MCF 10A (cell line): ENCODE data around the gene ARHGAP15. TPM values are rescaled to one million over a fixed set of nuclear protein-coding genes. Genes with fewer than 3 reads are reported as not detected.
A peak's percentile ranks its signal among the peaks of the same experiment; 100 is the strongest.

ENCODE experiments used
- BruUV-seq: library from RNA; stranded (reverse); fragments of 400-500 nt; replicated peaks from 2 replicates; lab custom pipeline; 2021; lab: Mats Ljungman, UMichigan
- CTCF ChIA-PET: fragments of 300-600 bp; sonication (Branson Sonifier 250); formaldehyde crosslinking; extraction: SDS; loops from one replicate; lab custom pipeline; 2021; ENCODE audit warnings: antibody characterized with exemption, inconsistent platforms; lab: Yijun Ruan, JAX
- POLR2A ChIA-PET: fragments of 300-600, 350-650 bp; sonication (Branson Sonifier 250); formaldehyde crosslinking; extraction: SDS; loops from one replicate; lab custom pipeline; 2020; ENCODE audit warnings: antibody characterized with exemption, inconsistent platforms; lab: Yijun Ruan, JAX
- DNase-seq: peaks from one replicate; pipeline ENCODE4 v3.0.0-alpha.2; 2018; ENCODE audit not compliant: unreplicated experiment
- H3K27ac Mint-ChIP-seq: one replicate; pipeline ENCODE4 v1.8.0; 2022; ENCODE audit warnings: mild to moderate bottlenecking, low read depth, mixed read lengths; ENCODE audit not compliant: unreplicated experiment
- H3K27me3 Mint-ChIP-seq: one replicate; pipeline ENCODE4 v1.8.0; 2022; ENCODE audit warnings: mixed read lengths; ENCODE audit not compliant: insufficient read depth, unreplicated experiment
- H3K36me3 Mint-ChIP-seq: one replicate; pipeline ENCODE4 v1.8.0; 2022; ENCODE audit warnings: mild to moderate bottlenecking, moderate library complexity, mixed read lengths; ENCODE audit not compliant: insufficient read depth, unreplicated experiment
- H3K4me1 Mint-ChIP-seq: one replicate; pipeline ENCODE4 v1.8.0; 2022; ENCODE audit warnings: mixed read lengths; ENCODE audit not compliant: insufficient read depth, unreplicated experiment
- H3K4me3 Mint-ChIP-seq: one replicate; pipeline ENCODE4 v1.8.0; 2022; ENCODE audit warnings: mild to moderate bottlenecking, moderate library complexity, mixed read lengths; ENCODE audit not compliant: unreplicated experiment
- H3K9me3 Mint-ChIP-seq: one replicate; pipeline ENCODE4 v1.8.0; 2022; ENCODE audit warnings: mixed read lengths; ENCODE audit not compliant: unreplicated experiment
- CTCF ChIP-seq: fragments of 200-600 bp; IDR thresholded peaks from one replicate; pipeline ENCODE4 v1.8.0; 2022; ENCODE audit warnings: antibody characterized with exemption, mild to moderate bottlenecking; ENCODE audit not compliant: unreplicated experiment
- intact Hi-C: fragments of 100-400 bp; cut with micrococcal nuclease; formaldehyde crosslinking; loops from 2 replicates; pipeline ENCODE4 v1.14.1; 2022
- total RNA-seq: library from RNA; stranded (reverse); gene quantifications from 2 replicates; pipeline ENCODE4 v1.2.3, GENCODE V29; 2022

Gene ARHGAP15
- total RNA-seq, 1 experiment from 2014 or later, result not detected

- ChIA-PET POLR2A (interaction anchor here (0.7 kb wide), 1 partner anchor 207 kb away, joined by 3 read pairs; no protein-coding TSS in a partner anchor), CTCF (no interaction called here)
- Mint-ChIP-seq H3K4me3 (no peak overlapping the region), H3K27me3 (no peaks in the 10 kb centered on the region), H3K36me3 (peaks cover 6% of the 10 kb centered on the region), H3K4me1 (peaks cover 10% of the 10 kb centered on the region), H3K9me3 (no peaks in the 10 kb centered on the region), H3K27ac (no peak overlapping the region)
- no peak for DNase-seq
- no peak for TF ChIP-seq CTCF
- intact Hi-C loops, result no loop called here
- BruUV-seq, result no TSS peak
Observed at GRCh38 chr2:143468341-143468888, 339.2 kb downstream of the ARHGAP15 start.

- Mint-ChIP-seq H3K9me3 (no peaks in the 10 kb centered on the region), H3K4me3 (no peak overlapping the region), H3K27ac (no peak overlapping the region), H3K4me1 (peaks cover 13% of the 10 kb centered on the region), H3K36me3 (peaks cover 6% of the 10 kb centered on the region), H3K27me3 (no peaks in the 10 kb centered on the region)
- ChIA-PET CTCF (interaction anchor here (0.6 kb wide), 1 partner anchor 200 kb away, joined by 3 read pairs; no protein-coding TSS in a partner anchor), POLR2A (no interaction called here)
- intact Hi-C loops, result no loop called here
- no peak for TF ChIP-seq CTCF
- DNase-seq, result no peak
- no TSS peak for BruUV-seq
Observed at GRCh38 chr2:143469323-143469722, 340.1 kb downstream of the ARHGAP15 start.

DNA sequence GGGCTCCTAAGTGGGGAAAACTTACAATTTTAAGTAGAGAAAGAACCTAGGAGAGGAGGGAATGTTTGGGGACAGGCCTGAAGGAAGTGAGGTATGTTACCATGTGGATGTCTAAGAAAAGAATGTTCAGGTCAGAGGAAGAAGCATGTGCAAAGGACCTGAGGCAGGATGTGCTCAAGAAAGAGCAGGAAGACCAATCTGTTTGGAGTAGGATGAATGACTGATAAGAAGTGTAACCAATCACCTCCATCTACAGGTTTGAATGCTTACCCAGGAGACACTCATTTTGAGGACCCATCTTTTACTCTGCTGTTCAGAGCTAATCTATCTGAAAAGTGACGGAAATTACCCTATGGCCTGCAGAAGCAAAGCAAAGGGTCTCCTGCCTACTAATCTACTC lies 342.3 kb downstream of the ARHGAP15 start:
- H3K27me3 Mint-ChIP-seq, result no peaks in the 10 kb centered on the region
- peaks cover 13% of the 10 kb centered on the region for H3K4me1 Mint-ChIP-seq
- ChIA-PET CTCF (interaction anchor here (0.5 kb wide), 1 partner anchor 22 kb away, joined by 3 read pairs; no protein-coding TSS in a partner anchor), POLR2A (no interaction called here)
- intact Hi-C loops, result no loop called here
- no peaks in the 10 kb centered on the region for H3K9me3 Mint-ChIP-seq
- no peak overlapping the region for H3K4me3 Mint-ChIP-seq
- peaks cover 6% of the 10 kb centered on the region for H3K36me3 Mint-ChIP-seq
- H3K27ac Mint-ChIP-seq, result no peak overlapping the region
- TF ChIP-seq CTCF, result no peak
- DNase-seq, result no peak
- no TSS peak for BruUV-seq

GRCh38 chr2:143473216-143473615 lies 344.0 kb downstream of the ARHGAP15 start:
- H3K9me3 Mint-ChIP-seq, result no peaks in the 10 kb centered on the region
- intact Hi-C loops, result no loop called here
- no peaks in the 10 kb centered on the region for H3K27me3 Mint-ChIP-seq
- peak; percentile 52 for DNase-seq
- H3K27ac Mint-ChIP-seq, result peak overlapping the region; percentile 24
- BruUV-seq, result no TSS peak
- H3K36me3 Mint-ChIP-seq, result peaks cover 6% of the 10 kb centered on the region
- ChIA-PET CTCF (interaction anchor here (0.8 to 1.5 kb wide), 2 partner anchors 9 to 892 kb away, joined by 4 to 5 read pairs; no protein-coding TSS in a partner anchor), POLR2A (interaction anchor here (0.6 to 1.5 kb wide), 2 partner anchors 32 to 622 kb away, joined by 3 to 4 read pairs; no protein-coding TSS in a partner anchor)
- H3K4me3 Mint-ChIP-seq, result peak overlapping the region; percentile 1
- no peak for TF ChIP-seq CTCF
- H3K4me1 Mint-ChIP-seq, result peaks cover 13% of the 10 kb centered on the region
